ENCODE results near the gene CADM1. TPM values are rescaled to one million over a fixed set of nuclear protein-coding genes. Genes with fewer than 3 reads are reported as not detected.

Gene CADM1
- total and polyA plus RNA-seq, 10 of the 15 experiments (the other 5 are each of a cell fraction or from before 2014, with no cell fraction given), result 0.03 to 0.48 (median 0.15) TPM; not detected in 3

DNA sequence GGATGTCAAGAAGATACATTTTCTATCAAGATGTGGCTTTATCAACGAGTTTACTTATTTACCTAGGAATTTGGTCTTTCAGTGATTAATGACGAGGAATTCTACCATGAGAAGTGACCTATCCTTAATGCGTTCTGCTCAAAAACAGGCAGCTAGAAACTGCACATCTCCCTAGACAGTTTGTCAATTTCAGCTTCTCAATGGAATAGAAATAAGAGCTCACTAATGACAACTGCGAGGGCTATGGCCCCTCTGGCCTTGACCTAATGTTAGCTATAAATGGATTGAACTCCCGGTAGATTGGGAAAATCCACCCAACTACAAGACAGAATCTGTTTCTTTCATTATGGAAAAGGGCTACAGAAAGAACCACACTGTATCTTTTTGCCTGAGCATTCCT is 223.4 kb downstream of the CADM1 start:
- Histone ChIP-seq H3K4me1 (ENCODE audit: control insufficient read depth, insufficient read depth, low read length) (no peaks in the 10 kb centered on the region), H4K20me1 (ENCODE audit: control insufficient read depth, insufficient read depth) (no peaks in the 10 kb centered on the region), H3K27ac (ENCODE audit: control insufficient read depth, insufficient read depth) (no peak overlapping the region), H3K4me3 (no peak overlapping the region), H3K36me3 (ENCODE audit: control insufficient read depth in 2 of 2, insufficient read depth in 2 of 2, low read length in 1 of 2) (no peaks in the 10 kb centered on the region), H2AFZ (ENCODE audit: control insufficient read depth, low read depth, low read length) (no peak overlapping the region), H3K9me3 (replicated peaks; ENCODE audit: control insufficient read depth, insufficient read depth, low read length) (no peaks in the 10 kb centered on the region), H3K9ac (ENCODE audit: control insufficient read depth, insufficient read depth, low read length) (no peak overlapping the region), H3K79me2 (ENCODE audit: control insufficient read depth, insufficient read depth, low read length) (no peaks in the 10 kb centered on the region), H3K4me2 (ENCODE audit: control insufficient read depth, insufficient read depth) (no peak overlapping the region), H3K27me3 (replicated peaks in 1 of 2; ENCODE audit: control insufficient read depth in 2 of 2, insufficient read depth in 2 of 2, low read length in 1 of 2) (peaks cover 0 to 6% of the 10 kb centered on the region in 2 experiments; a peak in 1 of 4 replicates)
- ChIA-PET POLR2A (no interaction called here), CTCF (interaction anchor here (0.7 to 1.6 kb wide), 3 partner anchors 10 to 38 kb away, joined by 4 read pairs; no protein-coding TSS in a partner anchor), SMC1A (ENCODE audit: uncharacterized antibody, unreplicated experiment) (interaction anchor here (0.6 to 1.3 kb wide), 2 partner anchors 542 to 1339 kb away, joined by 3 read pairs; no protein-coding TSS in a partner anchor), RAD21 (ENCODE audit: unreplicated experiment) (no interaction called here)
- ATAC-seq (no peak), DNase-seq (ENCODE audit: low read depth, low spot score) (no peak), FAIRE-seq (no peak)
- BruUV-seq (replicated peaks), result no TSS peak
- intact Hi-C loops (cut with micrococcal nuclease; ENCODE audit: unreplicated experiment) (no loop called here), in situ Hi-C loops (cut with MboI) (no loop called here)
- 25% methylated on average over 5 of the region's 5 CpGs for WGBS (ENCODE audit: insufficient coverage, insufficient replicate concordance, low lambda C conversion rate, missing lambda C conversion rate)
- TF ChIP-seq SKIL (IDR thresholded peaks at IDR 0.05; ENCODE audit: low read depth, poor library complexity, severe bottlenecking) (no peak), SP1 (IDR thresholded peaks at IDR 0.05; ENCODE audit: low read depth, low read length) (no peak), WRNIP1 (IDR thresholded peaks at IDR 0.05; ENCODE audit: borderline replicate concordance, low read depth, low read length) (no peak), ATF7 (IDR thresholded peaks at IDR 0.05; ENCODE audit: low read depth) (no peak), TCF12 (IDR thresholded peaks at IDR 0.05; ENCODE audit: low read depth, low read length) (no peak), CREM (IDR thresholded peaks at IDR 0.05; ENCODE audit: low read depth) (no peak), ZNF274 (IDR thresholded peaks at IDR 0.05; ENCODE audit: insufficient read depth, insufficient read length) (no peak), YBX1 (IDR thresholded peaks at IDR 0.05) (no peak), SMAD1 (IDR thresholded peaks at IDR 0.05; ENCODE audit: low read depth, partially characterized antibody) (no peak), STAT3 (IDR thresholded peaks at IDR 0.05; ENCODE audit: low read depth, low read length) (no peak), EED (IDR thresholded peaks at IDR 0.05; ENCODE audit: low read depth) (no peak), CHD1 (IDR thresholded peaks at IDR 0.05; ENCODE audit: low read depth, low read length) (no peak), JUND (IDR thresholded peaks at IDR 0.05; ENCODE audit: low read depth, low read length) (no peak), KDM1A (IDR thresholded peaks at IDR 0.05; ENCODE audit: borderline replicate concordance) (no peak), NR2C2 (IDR thresholded peaks at IDR 0.05; ENCODE audit: borderline replicate concordance, control insufficient read depth, insufficient read length, low read depth) (no peak), RAD51 (IDR thresholded peaks at IDR 0.05) (no peak)
- TF ChIP-seq, protein P1, sequence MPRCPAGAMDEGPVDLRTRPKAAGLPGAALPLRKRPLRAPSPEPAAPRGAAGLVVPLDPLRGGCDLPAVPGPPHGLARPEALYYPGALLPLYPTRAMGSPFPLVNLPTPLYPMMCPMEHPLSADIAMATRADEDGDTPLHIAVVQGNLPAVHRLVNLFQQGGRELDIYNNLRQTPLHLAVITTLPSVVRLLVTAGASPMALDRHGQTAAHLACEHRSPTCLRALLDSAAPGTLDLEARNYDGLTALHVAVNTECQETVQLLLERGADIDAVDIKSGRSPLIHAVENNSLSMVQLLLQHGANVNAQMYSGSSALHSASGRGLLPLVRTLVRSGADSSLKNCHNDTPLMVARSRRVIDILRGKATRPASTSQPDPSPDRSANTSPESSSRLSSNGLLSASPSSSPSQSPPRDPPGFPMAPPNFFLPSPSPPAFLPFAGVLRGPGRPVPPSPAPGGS (IDR thresholded peaks at IDR 0.05; ENCODE audit: borderline replicate concordance, insufficient read depth, low read depth, low read length, poor library complexity, severe bottlenecking), result no peak
- TF ChIP-seq, protein P2, sequence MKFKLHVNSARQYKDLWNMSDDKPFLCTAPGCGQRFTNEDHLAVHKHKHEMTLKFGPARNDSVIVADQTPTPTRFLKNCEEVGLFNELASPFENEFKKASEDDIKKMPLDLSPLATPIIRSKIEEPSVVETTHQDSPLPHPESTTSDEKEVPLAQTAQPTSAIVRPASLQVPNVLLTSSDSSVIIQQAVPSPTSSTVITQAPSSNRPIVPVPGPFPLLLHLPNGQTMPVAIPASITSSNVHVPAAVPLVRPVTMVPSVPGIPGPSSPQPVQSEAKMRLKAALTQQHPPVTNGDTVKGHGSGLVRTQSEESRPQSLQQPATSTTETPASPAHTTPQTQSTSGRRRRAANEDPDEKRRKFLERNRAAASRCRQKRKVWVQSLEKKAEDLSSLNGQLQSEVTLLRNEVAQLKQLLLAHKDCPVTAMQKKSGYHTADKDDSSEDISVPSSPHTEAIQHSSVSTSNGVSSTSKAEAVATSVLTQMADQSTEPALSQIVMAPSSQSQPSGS (IDR thresholded peaks at IDR 0.05; ENCODE audit: low read length), result no peak
